MM.1S (cell line): Measurements from ENCODE around the gene MEX3D.

Source experiments
- DNase-seq: peaks from one replicate; pipeline ENCODE4 v3.0.0-alpha.2; 2015
- H2AFZ ChIP-seq: fragments of 300-600 bp; sonication (generic); 2 replicates; pipeline ENCODE4 v1.6.0; 2016; ENCODE audit warnings: antibody characterized with exemption, low read length
- H3F3A ChIP-seq: fragments of 300-600 bp; sonication (generic); 2 replicates; pipeline ENCODE4 v1.6.1; 2016; ENCODE audit warnings: mild to moderate bottlenecking, antibody characterized with exemption, low read length, moderate library complexity, mixed read lengths; ENCODE audit not compliant: insufficient read depth
- H3K27ac ChIP-seq: fragments of 300-600 bp; sonication (generic); 2 replicates; pipeline ENCODE4 v1.5.1; 2016; ENCODE audit warnings: mild to moderate bottlenecking, low read length
- H3K27me3 ChIP-seq: fragments of 300-600 bp; sonication (generic); replicated peaks from 2 replicates; pipeline ENCODE4 v1.6.0; 2016; ENCODE audit warnings: low read length; ENCODE audit not compliant: insufficient read depth
- H3K36me3 ChIP-seq: fragments of 300-600 bp; sonication (generic); replicated peaks from 2 replicates; pipeline ENCODE4 v1.6.1; 2016; ENCODE audit warnings: mild to moderate bottlenecking, low read length, mixed read lengths; ENCODE audit not compliant: insufficient read depth
- H3K4me1 ChIP-seq: fragments of 300-600 bp; sonication (generic); 2 replicates; pipeline ENCODE4 v1.6.1; 2016; ENCODE audit warnings: low read length, mixed read lengths
- H3K4me2 ChIP-seq: fragments of 300-600 bp; sonication (generic); 2 replicates; pipeline ENCODE4 v1.6.0; 2016; ENCODE audit warnings: low read depth, low read length
- H3K4me3 ChIP-seq: fragments of 300-600 bp; sonication (generic); 2 replicates; pipeline ENCODE4 v1.5.1; 2016; ENCODE audit warnings: low read length, mixed read lengths
- H3K79me2 ChIP-seq: fragments of 300-600 bp; sonication (generic); 2 replicates; pipeline ENCODE4 v1.6.1; 2016; ENCODE audit warnings: mixed run types, low read length, mixed read lengths
- H3K9ac ChIP-seq: fragments of 300-600 bp; sonication (generic); 2 replicates; pipeline ENCODE4 v1.6.1; 2016; ENCODE audit warnings: low read length, mixed read lengths
- H3K9me2 ChIP-seq: fragments of 300-600 bp; sonication (generic); replicated peaks from 2 replicates; pipeline ENCODE4 v1.6.1; 2016; ENCODE audit warnings: mild to moderate bottlenecking, low read length, mixed read lengths; ENCODE audit not compliant: insufficient read depth
- H3K9me3 ChIP-seq: fragments of 300-600 bp; sonication (generic); replicated peaks from 2 replicates; pipeline ENCODE4 v1.6.1; 2016; ENCODE audit warnings: mild to moderate bottlenecking, low read length, mixed read lengths; ENCODE audit not compliant: insufficient read depth
- H4K20me1 ChIP-seq: fragments of 300-600 bp; sonication (generic); 2 replicates; pipeline ENCODE4 v1.6.1; 2016; ENCODE audit warnings: mild to moderate bottlenecking, low read length, moderate library complexity, mixed read lengths; ENCODE audit not compliant: insufficient read depth
- CTCF ChIP-seq: fragments of 300-600 bp; sonication (generic); IDR thresholded peaks from 2 replicates; pipeline ENCODE4 v1.5.1; 2016; ENCODE audit warnings: antibody characterized with exemption, low read length, mixed read lengths
- EZH2 ChIP-seq: fragments of 300-600 bp; sonication (generic); optimal IDR thresholded peaks from 2 replicates; pipeline ENCODE3; 2017; ENCODE audit warnings: low read depth, mild to moderate bottlenecking, antibody characterized with exemption, low read length, mixed read lengths
- EZH2phosphoT487 ChIP-seq: fragments of 300-600 bp; sonication (generic); IDR thresholded peaks from 2 replicates; pipeline ENCODE4 v1.6.1; 2018; ENCODE audit warnings: antibody characterized with exemption, low read length

MEX3D gene

GRCh38 chr19:1609680-1610474 is 41.8 kb upstream of the MEX3D start:
- Histone ChIP-seq H3K4me2 (no peak overlapping the region), H3K27me3 (no peaks in the 10 kb centered on the region), H3K27ac (no peak overlapping the region), H3K4me3 (no peak overlapping the region), H3K9ac (no peak overlapping the region), H3F3A (peaks cover 56% of the 10 kb centered on the region), H3K36me3 (peaks cover 19% of the 10 kb centered on the region), H3K79me2 (peaks cover 24% of the 10 kb centered on the region), H3K9me3 (no peaks in the 10 kb centered on the region), H2AFZ (no peak overlapping the region), H4K20me1 (no peaks in the 10 kb centered on the region), H3K4me1 (peaks cover 8% of the 10 kb centered on the region; the same call in 1 of the 2 replicates), H3K9me2 (no peaks in the 10 kb centered on the region)
- TF ChIP-seq EZH2phosphoT487 = no peak
- no peak for TF ChIP-seq CTCF
- TF ChIP-seq EZH2 = no peak
- no peak for DNase-seq

- Histone ChIP-seq H3K9ac (no peak overlapping the region), H3K4me3 (no peak overlapping the region), H3K27ac (no peak overlapping the region), H3K4me1 (peaks cover 8% of the 10 kb centered on the region; the same call in 1 of the 2 replicates), H3K36me3 (peaks cover 11% of the 10 kb centered on the region), H3K79me2 (peaks cover 24% of the 10 kb centered on the region), H3K9me3 (no peaks in the 10 kb centered on the region), H3K4me2 (no peak overlapping the region), H2AFZ (no peak overlapping the region), H4K20me1 (no peaks in the 10 kb centered on the region), H3F3A (peaks cover 56% of the 10 kb centered on the region), H3K9me2 (no peaks in the 10 kb centered on the region), H3K27me3 (no peaks in the 10 kb centered on the region)
- DNase-seq = no peak
- no peak for TF ChIP-seq CTCF
- TF ChIP-seq EZH2 = no peak
- TF ChIP-seq EZH2phosphoT487 = no peak
Measured at GRCh38 chr19:1609103-1609396, 40.9 kb upstream of the MEX3D start.

DNA sequence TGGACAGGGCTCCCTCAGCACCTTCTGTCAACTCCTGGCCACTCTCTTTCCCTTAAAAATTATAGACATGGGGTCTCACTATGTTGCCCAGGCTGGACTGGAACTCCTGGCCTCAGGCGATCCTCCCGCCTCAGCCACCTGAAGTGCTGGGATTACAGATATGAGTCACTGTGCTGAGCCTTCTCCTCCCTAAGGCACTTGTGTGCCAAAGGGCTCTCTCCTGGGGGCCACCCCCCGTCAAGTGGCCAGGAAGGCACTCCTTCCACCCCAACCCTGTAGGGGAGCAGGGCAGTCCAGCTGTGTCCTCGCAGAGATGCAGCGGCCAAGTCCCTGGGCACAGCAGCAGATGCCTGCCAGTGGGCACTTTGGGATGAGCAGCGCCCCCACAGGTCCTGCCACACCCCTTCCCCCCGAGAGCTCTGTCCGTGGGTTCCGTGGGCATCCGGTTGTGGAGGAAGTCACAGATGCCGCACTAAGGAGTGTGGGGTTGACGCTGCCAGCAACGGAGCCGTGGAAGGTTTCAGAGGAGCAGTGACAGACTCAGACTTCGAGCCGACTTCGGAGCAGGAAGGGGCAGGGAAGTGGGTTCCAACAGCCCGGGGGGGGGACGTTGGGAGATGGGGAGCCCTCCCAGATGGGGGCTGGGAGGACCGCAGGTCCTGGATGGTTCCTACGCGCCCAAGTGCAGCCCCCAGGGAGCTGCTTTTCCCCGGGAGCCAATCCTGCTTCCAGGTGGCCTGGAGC is 40.4 kb upstream of the MEX3D start:
- Histone ChIP-seq H3K4me2 (no peak overlapping the region), H3K4me3 (no peak overlapping the region), H3K27me3 (no peaks in the 10 kb centered on the region), H3K36me3 (peaks cover 10% of the 10 kb centered on the region), H3K4me1 (peaks cover 8% of the 10 kb centered on the region; the same call in 1 of the 2 replicates), H3K9me3 (no peaks in the 10 kb centered on the region), H3K9ac (no peak overlapping the region), H3F3A (peaks cover 56% of the 10 kb centered on the region), H3K27ac (no peak overlapping the region), H4K20me1 (no peaks in the 10 kb centered on the region), H3K79me2 (peaks cover 24% of the 10 kb centered on the region), H2AFZ (no peak overlapping the region), H3K9me2 (no peaks in the 10 kb centered on the region)
- no peak for DNase-seq
- TF ChIP-seq EZH2phosphoT487 (no peak), EZH2 (no peak), CTCF (no peak)
